Heart left ventricle (tissue), 16 donors: ENCODE data around the gene GABRD. TPM values are rescaled to one million over a fixed set of nuclear protein-coding genes. Genes with fewer than 3 reads are reported as not detected.

Source experiments
- ATAC-seq, 4 donors: fragments of 200-7000 bp; cut with Tn5 transposase; one replicate each; pipeline ENCODE4 v1.9.1; 2020 to 2022; ENCODE audit warnings: moderate library complexity in 4 of 4, mild to moderate bottlenecking in 3 of 4, moderate number of reproducible peaks in 1 of 4
- DNase-seq, 5 donors: peaks; one replicate each; pipeline ENCODE4 v3.0.0-alpha.2; 2020
- H3K27ac ChIP-seq, 12 donors: fragments of 200-600 bp; sonication (generic) in 4 of 12; one replicate each; pipeline versions ENCODE4 v1.5.0 to v1.8.0; 2016 to 2022; ENCODE audit warnings: mild to moderate bottlenecking in 2 of 12
- H3K27me3 ChIP-seq, 9 donors: fragments of 200-600 bp; sonication (generic) in 2 of 9; one replicate each; pipeline versions ENCODE4 v1.5.1 to v1.8.0; 2016 to 2022; ENCODE audit warnings: mild to moderate bottlenecking in 3 of 9
- H3K36me3 ChIP-seq, 9 donors: fragments of 200-600 bp; sonication (generic) in 2 of 9; one replicate each; pipeline versions ENCODE4 v1.5.0 to v1.8.0; 2018 to 2022; ENCODE audit warnings: mild to moderate bottlenecking in 2 of 9
- H3K4me1 ChIP-seq, 12 donors: fragments of 200-600 bp; sonication (generic) in 4 of 12; one replicate each; pipeline versions ENCODE4 v1.5.0 to v1.8.0; 2016 to 2022; ENCODE audit warnings: mild to moderate bottlenecking in 3 of 12
- H3K4me3 ChIP-seq, 12 donors: fragments of 200-600 bp; sonication (generic) in 4 of 12; one replicate each; pipeline versions ENCODE4 v1.5.0 to v1.8.0; 2017 to 2022; ENCODE audit warnings: mild to moderate bottlenecking in 9 of 12, moderate library complexity in 4 of 12
- H3K9me3 ChIP-seq, 12 donors: fragments of 200-600 bp; sonication (generic) in 4 of 12; one replicate each; pipeline versions ENCODE4 v1.5.0 to v1.8.0; 2016 to 2022; ENCODE audit warnings: mild to moderate bottlenecking in 1 of 12
- CTCF ChIP-seq, 12 donors: fragments of 200-600 bp; sonication (generic) in 4 of 12; IDR thresholded peaks; one replicate each; pipeline versions ENCODE4 v1.5.0 to v1.8.0; 2018 to 2022; ENCODE audit warnings: antibody characterized with exemption in 12 of 12, mild to moderate bottlenecking in 5 of 12
- POLR2A ChIP-seq, 2 donors: fragments of 450-650 bp; IDR thresholded peaks; one replicate each; pipeline ENCODE4 v1.6.1; 2017; ENCODE audit warnings: antibody characterized with exemption in 2 of 2, mild to moderate bottlenecking in 2 of 2, moderate library complexity in 2 of 2
- WGBS, 4 donors: extraction: QIAGEN DNeasy Blood & Tissue Kit in 2 of 4; methylation state at CpG; one replicate each; pipeline versions ENCODE4 v1.1.5 to v1.1.7; 2013 to 2018; 5-methylcytosine and 5-hydroxymethylcytosine counted together
- intact Hi-C, 10 donors: fragments of 100-400 bp; cut with DNase I; formaldehyde crosslinking; loops; one replicate each; pipeline versions ENCODE4 v1.11.1 to v1.14.2; 2022
- polyA plus RNA-seq, 2 donors: library from polyadenylated mRNA; stranded (reverse); fragments of 200-250 nt; gene quantifications; one replicate each; pipeline ENCODE4 v1.2.3, GENCODE V29; 2013
- total RNA-seq, 9 donors: library from RNA; depleted of rRNA in 2 of 9; stranded (reverse); fragments of >200 nt in 2 of 9; fragmentation: NEBNext Ultra II Directional in 3 of 9; extraction: Animal tissue kit (Norgen Biotek cat#: 25700) in 3 of 9; gene quantifications; one replicate each; pipeline versions ENCODE4 v1.1.0 to v1.2.4, GENCODE V29; 2016 to 2023
- donor health status: ischemic (EF 13 %, LVEDD 7.1; RV severe dilation, severe dysfunction).
- donor health status: healthy with polysubstance abuse.
- donor health status: DM: no; HTN: yes; CAD: no.
- donor health status: DM: no; HTN: no; CAD: no.
- donor health status: ischemic (EF 25% LVEDD 6.9; RV normal size, moderate dysfunction).
- donor health status: ischemic (EF 25% LVEDD 5.7; RV mildly dilated, moderate dysfunction).
- donor health status: healthy.
- donor health status: DM: yes; HTN: yes; CAD: no.
- donor health status: ischemic (EF 35%, LVEDD 5.7; RV mildly dilated, moderate dysfunction).
- donor health status: nonischemic (EF 11% LVEDD 7.7; RV severe dilation, severe dysfunction).
- donor health status: DM: yes; HTN: yes; CAD: no.
- donor health status: PGD.
- donor health status: ischemic (EF 29% LVEDD 5.4; RV normal size, mild dysfunction).
- donor health status: nonischemic (EF 23%, LVEDD 6.1; RV moderate dilation, normal function).

The GABRD gene
- total and polyA plus RNA-seq, 11 donors = 0.21 to 1.1 (median 0.65) TPM; not detected in 2

GRCh38 chr1:1982379-1983232 lies 36.5 kb upstream of the GABRD start:
- Histone ChIP-seq H3K4me3 (no peak overlapping the region), H3K4me1 (no peaks in the 10 kb centered on the region), H3K27ac (no peak overlapping the region), H3K9me3 (no peaks in the 10 kb centered on the region), H3K36me3 (no peaks in the 10 kb centered on the region), H3K27me3 (peaks cover 0 to 11% (median 2%) of the 10 kb centered on the region in 9 donors)
- TF ChIP-seq CTCF (IDR thresholded peaks at IDR 0.05) = no peak
- TF ChIP-seq POLR2A (IDR thresholded peaks at IDR 0.05) = no peak
- no peak for ATAC-seq
- DNase-seq = no peak
- 87 to 93% (median 89%) methylated on average over 32 to 36 of the region's 36 CpGs for WGBS, 4 donors
- intact Hi-C loops = no loop called here

GRCh38 chr1:1984560-1985070 lies 34.5 kb upstream of the GABRD start:
- ATAC-seq = no peak
- Histone ChIP-seq H3K4me1 (peaks cover 0 to 8% (median under 1%) of the 10 kb centered on the region in 12 donors), H3K36me3 (no peaks in the 10 kb centered on the region), H3K9me3 (no peaks in the 10 kb centered on the region), H3K27ac (no peak overlapping the region), H3K4me3 (no peak overlapping the region), H3K27me3 (peaks cover 0 to 17% (median 5%) of the 10 kb centered on the region in 9 donors)
- DNase-seq = no peak
- TF ChIP-seq POLR2A (IDR thresholded peaks at IDR 0.05) (no peak), CTCF (IDR thresholded peaks at IDR 0.05) (no peak)
- intact Hi-C loops = no loop called here
- WGBS, 4 donors = 72 to 84% (median 82%) methylated on average over 11 to 17 of the region's 17 CpGs

GRCh38 chr1:1985375-1986050 lies 33.6 kb upstream of the GABRD start:
- ATAC-seq (no peak), DNase-seq (no peak)
- 85 to 93% (median 87%) methylated on average over 23 to 32 of the region's 32 CpGs for WGBS, 4 donors
- intact Hi-C loops = no loop called here
- Histone ChIP-seq H3K4me1 (peaks cover 0 to 14% (median 2%) of the 10 kb centered on the region in 12 donors), H3K36me3 (no peaks in the 10 kb centered on the region), H3K27ac (no peak overlapping the region), H3K4me3 (no peak overlapping the region), H3K27me3 (peaks cover 0 to 17% (median 5%) of the 10 kb centered on the region in 9 donors), H3K9me3 (no peaks in the 10 kb centered on the region)
- TF ChIP-seq POLR2A (IDR thresholded peaks at IDR 0.05) (no peak), CTCF (IDR thresholded peaks at IDR 0.05) (no peak)
